ENCODE results near the gene BCR. TPM values are rescaled to one million over a fixed set of nuclear protein-coding genes. Genes with fewer than 3 reads are reported as not detected.
A peak's percentile ranks its signal among the peaks of the same experiment; 100 is the strongest.

BCR gene
- total RNA-seq, 2 experiments from 2014 or later: 60.7 to 63.2 TPM

DNA sequence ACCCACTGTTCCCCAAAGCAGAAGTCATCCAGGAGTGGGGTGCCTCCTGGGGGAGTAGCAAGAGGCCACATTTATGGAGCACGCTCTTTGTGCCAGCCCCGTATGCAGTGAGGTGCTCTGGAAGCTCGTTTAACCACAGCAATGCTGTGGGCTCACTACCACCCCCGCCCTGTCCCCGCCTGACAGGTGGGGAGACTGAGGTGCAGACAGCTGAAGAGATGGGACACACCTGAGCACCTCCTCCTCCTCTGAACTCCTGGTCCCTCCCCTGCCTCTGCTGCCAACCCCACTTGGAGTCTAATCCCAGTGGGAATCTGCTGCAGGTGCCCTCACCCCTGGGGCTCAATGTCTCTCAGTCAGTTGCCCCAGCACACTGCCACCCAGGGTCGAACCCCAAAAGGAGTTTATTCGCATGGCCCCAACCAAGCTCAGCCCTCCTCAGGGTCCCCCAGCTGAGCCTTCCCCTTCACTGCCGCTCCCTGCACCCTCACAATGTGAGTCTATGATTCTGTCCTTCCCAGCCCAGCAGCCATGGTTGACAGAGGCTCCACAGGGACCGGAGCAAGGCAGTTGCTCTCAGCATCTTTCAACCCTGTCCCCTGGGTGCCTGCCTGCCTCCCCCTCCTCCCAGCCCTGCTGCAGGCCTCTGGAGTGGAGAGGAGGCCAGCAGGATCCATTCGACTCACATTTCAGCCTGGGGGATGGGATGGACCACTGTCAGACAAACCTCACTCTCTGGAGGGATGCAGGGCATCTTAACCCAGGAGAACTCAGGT is 13.3 kb upstream of the BCR start:
- ChIA-PET POLR2A (no interaction called here), CTCF (interaction anchor here (1.6 kb wide), 1 partner anchor 123 kb away, joined by 4 read pairs; no protein-coding TSS in a partner anchor)

DNA sequence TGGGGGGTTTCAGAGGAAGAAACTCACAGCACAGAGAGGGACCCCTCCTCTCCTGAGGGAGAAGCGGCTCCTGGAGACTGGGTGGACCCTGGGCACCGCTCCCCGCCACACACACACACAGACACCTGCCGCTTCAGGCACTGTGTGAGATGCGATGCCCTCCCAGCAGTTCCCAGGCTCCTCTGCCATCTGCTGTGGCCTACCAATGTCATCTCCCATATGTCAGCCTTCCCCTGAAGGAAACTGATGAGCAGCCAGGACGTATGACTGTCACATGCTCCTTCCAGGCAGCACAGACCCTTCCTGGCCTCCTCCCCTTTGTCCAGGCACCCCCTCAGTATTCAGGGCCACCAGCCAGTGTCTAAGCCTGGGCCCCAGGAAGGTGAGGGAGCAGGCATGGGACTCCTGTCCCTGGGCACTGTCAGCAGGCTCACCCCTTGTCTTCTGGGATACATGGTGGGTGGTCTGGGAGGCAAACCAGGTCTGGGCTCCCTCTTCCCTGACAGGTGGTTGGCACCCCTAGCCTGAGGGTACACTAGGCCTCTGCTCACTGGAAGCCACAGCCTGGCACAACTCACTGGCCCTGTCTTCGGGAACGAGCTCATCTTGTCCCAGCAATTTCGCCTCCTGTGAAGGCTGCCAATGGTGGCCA is 11.8 kb upstream of the BCR start:
- DNase-seq: no peak
- H3K4me3 Mint-ChIP-seq: no peak overlapping the region
- H3K9me3 Mint-ChIP-seq: no peaks in the 10 kb centered on the region
- H3K27ac Mint-ChIP-seq: no peak overlapping the region
- ChIA-PET CTCF (interaction anchor here (1.6 to 1.9 kb wide), 2 partner anchors 114 to 122 kb away, joined by 4 read pairs; no protein-coding TSS in a partner anchor), POLR2A (no interaction called here)
- H3K36me3 Mint-ChIP-seq (ENCODE audit: low read depth): no peaks in the 10 kb centered on the region
- no peaks in the 10 kb centered on the region for H3K27me3 Mint-ChIP-seq
- H3K4me1 Mint-ChIP-seq: no peaks in the 10 kb centered on the region

More for the DNA sequence above, 13.3 kb upstream of the BCR start:
- DNase-seq: no peak
- Mint-ChIP-seq H3K27ac (no peak overlapping the region), H3K4me3 (no peak overlapping the region), H3K4me1 (no peaks in the 10 kb centered on the region), H3K9me3 (no peaks in the 10 kb centered on the region), H3K36me3 (ENCODE audit: low read depth) (no peaks in the 10 kb centered on the region), H3K27me3 (no peaks in the 10 kb centered on the region)

DNA sequence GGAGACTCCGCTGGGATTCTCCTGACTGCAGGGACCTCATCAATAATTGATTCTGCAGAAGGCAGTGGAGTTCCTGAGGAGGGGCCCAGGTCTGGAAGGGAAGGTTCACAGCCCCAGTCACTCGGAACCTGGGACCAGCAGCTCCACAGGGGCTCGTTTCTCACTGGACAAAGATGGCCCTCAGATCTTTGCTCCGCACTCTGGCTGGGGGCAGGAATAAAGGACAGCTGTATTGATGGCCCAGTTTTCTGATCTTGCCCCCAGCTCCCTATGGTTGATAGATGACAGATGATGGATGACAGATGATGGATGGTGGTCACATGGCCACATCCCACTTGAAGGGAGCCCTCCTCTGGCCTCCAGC is 11.3 kb upstream of the BCR start:
- Mint-ChIP-seq H3K9me3 (no peaks in the 10 kb centered on the region), H3K36me3 (ENCODE audit: low read depth) (no peaks in the 10 kb centered on the region), H3K4me3 (no peak overlapping the region), H3K4me1 (peaks cover 2% of the 10 kb centered on the region), H3K27ac (no peak overlapping the region), H3K27me3 (no peaks in the 10 kb centered on the region)
- POLR2A ChIA-PET: no interaction called here
- CTCF ChIA-PET: interaction anchor here (1.9 kb wide), 1 partner anchor 113 kb away, joined by 4 read pairs; no protein-coding TSS in a partner anchor
- DNase-seq: no peak

DNA sequence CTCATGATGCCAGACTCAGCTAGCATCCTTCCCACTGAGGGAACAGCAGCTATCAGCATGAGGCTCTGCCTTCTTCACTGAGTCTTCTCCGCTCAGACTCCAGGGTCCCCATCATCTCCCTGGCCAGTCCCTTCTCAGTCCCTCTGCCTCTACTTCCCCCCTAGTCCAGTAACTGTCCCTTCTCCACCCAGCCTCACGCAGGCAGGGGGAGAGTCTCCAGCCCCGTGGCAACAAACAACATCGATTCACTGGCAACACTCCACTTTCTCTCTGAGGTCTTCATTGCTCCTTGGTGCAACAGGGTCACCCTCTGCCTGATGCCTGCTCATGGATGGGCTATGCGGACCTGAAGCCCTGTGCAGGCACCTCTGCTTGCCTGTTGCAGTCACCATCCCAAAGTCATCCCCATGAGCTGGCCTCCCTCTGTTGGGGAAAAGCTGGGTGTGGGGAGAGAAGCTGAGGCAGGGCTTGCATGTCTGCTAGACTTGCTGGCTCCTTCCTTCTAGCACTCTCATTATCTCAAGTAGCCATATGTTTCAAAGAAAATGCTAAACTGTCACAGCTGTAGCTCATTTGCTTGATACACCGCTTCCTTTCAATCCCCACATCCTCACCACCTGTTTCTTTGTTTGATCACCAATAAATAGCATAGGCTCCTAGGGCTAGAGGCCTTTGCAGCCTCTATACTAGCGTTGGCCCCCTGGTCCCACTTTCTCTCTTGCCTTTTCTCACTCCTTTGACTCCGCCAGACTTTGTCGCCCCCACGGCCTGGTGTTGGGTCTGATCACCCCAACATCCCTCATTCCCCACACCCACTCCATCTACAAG is 4.3 kb upstream of the BCR start:
- CTCF ChIA-PET: interaction anchor here (0.6 to 14.0 kb wide), 8 partner anchors 11 to 210 kb away, joined by 3 to 272 read pairs (median 4); no protein-coding TSS in a partner anchor
- Mint-ChIP-seq H3K36me3 (ENCODE audit: low read depth) (peaks cover 4% of the 10 kb centered on the region), H3K27me3 (peaks cover 2% of the 10 kb centered on the region), H3K4me1 (peaks cover 43% of the 10 kb centered on the region), H3K4me3 (no peak overlapping the region), H3K9me3 (peaks cover 3% of the 10 kb centered on the region), H3K27ac (peak overlapping the region; percentile 80)
- DNase-seq: peak; percentile 24
- POLR2A ChIA-PET: interaction anchor here (1.4 kb wide), 1 partner anchor 106 kb away, joined by 7 read pairs; no protein-coding TSS in a partner anchor

DNA sequence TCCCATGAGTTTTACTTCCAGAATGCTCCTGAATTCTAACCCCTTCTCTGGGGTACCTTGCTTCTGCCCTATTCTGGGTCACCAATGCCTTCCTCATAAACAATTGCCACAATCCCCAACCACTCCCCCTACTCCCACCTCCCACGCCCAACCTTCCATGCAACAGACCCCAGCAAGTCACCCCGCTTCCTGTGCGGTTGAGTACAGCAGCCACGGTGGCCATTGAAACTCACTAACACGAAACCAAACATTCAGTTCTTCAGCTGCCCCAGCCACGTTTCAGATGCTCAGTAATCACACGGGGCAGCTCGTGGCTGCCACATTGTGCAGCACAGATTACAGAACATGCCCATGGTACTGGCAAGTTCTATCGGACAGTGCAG is 3.7 kb upstream of the BCR start:
- peaks cover 4% of the 10 kb centered on the region for H3K36me3 Mint-ChIP-seq (ENCODE audit: low read depth)
- peak overlapping the region; percentile 80 for H3K27ac Mint-ChIP-seq
- ChIA-PET POLR2A (interaction anchor here (1.4 kb wide), 1 partner anchor 105 kb away, joined by 7 read pairs; no protein-coding TSS in a partner anchor), CTCF (interaction anchor here (0.6 to 14.0 kb wide), 10 partner anchors 11 to 209 kb away, joined by 3 to 272 read pairs (median 4); no protein-coding TSS in a partner anchor)
- H3K4me3 Mint-ChIP-seq: no peak overlapping the region
- peaks cover 43% of the 10 kb centered on the region for H3K4me1 Mint-ChIP-seq
- peaks cover 2% of the 10 kb centered on the region for H3K27me3 Mint-ChIP-seq
- H3K9me3 Mint-ChIP-seq: peaks cover 3% of the 10 kb centered on the region
- peak; percentile 27 for DNase-seq

DNA sequence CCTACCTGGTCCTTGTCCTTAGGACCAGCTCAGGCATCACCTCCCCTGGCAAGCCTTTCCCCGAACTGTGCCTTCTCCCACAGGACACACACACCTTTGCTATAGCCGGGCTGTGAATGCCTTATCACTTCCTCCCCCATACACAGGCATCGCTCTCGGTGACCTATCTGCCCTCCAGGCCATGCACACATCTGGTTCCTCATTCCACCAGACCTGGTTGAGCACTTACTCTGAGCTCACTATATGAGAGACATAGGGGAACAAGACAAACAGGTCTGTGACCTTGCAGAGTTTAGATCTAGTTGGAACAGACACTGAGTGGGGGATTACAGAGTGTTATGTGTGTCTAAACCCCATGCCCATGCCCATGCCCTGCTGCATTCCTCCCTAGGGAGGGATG is 3.1 kb upstream of the BCR start:
- no peak for DNase-seq
- Mint-ChIP-seq H3K27ac (peak overlapping the region; percentile 80), H3K4me1 (peaks cover 48% of the 10 kb centered on the region), H3K9me3 (peaks cover 3% of the 10 kb centered on the region), H3K4me3 (no peak overlapping the region), H3K36me3 (ENCODE audit: low read depth) (peaks cover 9% of the 10 kb centered on the region), H3K27me3 (peaks cover 2% of the 10 kb centered on the region)
- POLR2A ChIA-PET: interaction anchor here (1.4 kb wide), 1 partner anchor 105 kb away, joined by 7 read pairs; no protein-coding TSS in a partner anchor
- CTCF ChIA-PET: interaction anchor here (0.7 to 14.0 kb wide), 11 partner anchors 13 to 209 kb away, joined by 3 to 272 read pairs (median 4); no protein-coding TSS in a partner anchor

DNA sequence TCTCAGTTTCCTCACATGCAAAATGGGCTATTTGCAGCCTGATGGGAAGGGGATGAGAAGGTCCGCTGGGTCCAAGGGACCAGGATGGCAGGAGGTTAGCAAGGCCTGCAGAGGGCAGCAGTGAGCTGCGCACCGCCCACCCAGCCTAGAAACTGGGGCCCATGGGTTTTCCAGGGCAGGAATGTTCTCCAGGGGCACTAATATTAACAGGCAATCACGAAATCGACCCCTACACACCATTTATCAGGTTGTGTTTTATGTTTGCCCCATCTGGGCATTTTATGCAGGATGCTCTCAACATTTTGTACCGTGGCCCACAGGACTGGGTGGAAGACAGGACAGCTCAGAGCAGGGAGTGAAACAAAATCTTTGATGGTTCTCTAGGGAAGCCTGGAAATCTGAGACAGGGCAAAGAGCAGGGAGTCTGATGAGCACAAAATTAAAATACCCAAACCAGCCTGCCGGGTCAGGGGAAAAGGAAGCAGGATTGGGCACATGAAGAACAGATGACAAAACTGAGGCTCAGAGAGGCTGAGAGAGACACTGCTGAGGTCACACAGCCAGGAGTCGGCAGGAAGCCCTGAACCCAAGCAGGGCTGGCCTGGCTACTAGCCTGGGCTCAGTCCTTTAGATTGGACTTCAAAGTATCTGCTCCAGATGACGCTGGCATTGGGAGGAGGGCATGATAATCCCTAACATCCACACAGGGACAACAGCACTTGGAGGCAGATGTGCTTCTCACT is 1.6 kb upstream of the BCR start:
- Mint-ChIP-seq H3K27me3 (peaks cover 2% of the 10 kb centered on the region), H3K36me3 (ENCODE audit: low read depth) (peaks cover 22% of the 10 kb centered on the region), H3K27ac (peak overlapping the region; percentile 18), H3K4me3 (no peak overlapping the region), H3K9me3 (peaks cover 3% of the 10 kb centered on the region), H3K4me1 (peaks cover 63% of the 10 kb centered on the region)
- ChIA-PET CTCF (interaction anchor here (0.7 to 14.0 kb wide), 9 partner anchors 50 to 286 kb away, joined by 3 to 272 read pairs (median 5); no protein-coding TSS in a partner anchor), POLR2A (interaction anchor here (2.1 kb wide), 1 partner anchor 103 kb away, joined by 6 read pairs; no protein-coding TSS in a partner anchor)
- peak; percentile 64 for DNase-seq

DNA sequence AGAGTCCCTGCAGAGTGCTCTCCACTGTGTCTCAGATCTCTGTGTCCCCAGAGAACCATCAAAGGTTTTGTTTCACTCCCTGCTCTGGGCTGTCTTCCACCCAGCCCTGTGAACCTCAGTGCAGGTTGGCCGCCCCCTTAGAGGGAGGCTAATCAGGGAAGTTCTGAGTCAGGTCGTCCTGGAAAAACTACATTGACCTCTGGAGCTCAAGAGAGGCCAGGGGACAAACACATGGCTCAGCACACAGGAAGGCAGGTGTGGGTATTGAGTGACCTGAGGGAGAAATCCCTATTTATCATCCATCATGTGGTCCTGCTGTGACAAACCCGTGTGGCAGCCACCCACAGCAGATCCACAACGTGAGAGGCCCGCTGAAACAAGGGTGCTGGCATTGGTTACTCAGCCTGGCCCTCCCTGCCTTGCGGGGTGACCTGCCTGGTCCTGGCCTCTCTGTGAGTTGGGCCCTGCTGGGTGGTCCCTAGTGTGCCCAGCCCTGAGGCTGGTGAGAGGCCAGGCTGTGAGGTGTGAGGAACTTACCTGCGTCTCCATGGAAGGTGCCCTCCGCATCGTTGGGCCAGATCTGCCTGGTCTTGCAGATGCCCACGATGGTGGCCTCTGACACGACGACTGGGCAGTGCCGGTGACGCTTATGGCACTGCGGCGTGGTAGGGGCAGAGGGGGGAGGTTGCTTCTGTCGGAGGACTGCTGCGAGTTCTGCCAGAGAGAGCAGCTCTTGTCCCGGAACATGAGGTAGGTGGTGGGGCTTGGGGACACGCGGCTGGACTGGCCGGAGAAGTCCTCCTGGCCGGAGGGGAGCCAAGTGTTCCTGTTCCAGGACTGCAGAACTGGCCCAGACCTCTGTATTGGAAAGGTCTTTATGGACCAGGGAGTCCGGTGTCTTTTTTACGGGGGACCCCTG is 669 bp upstream of the BCR start:
- Mint-ChIP-seq H3K9me3 (peaks cover 3% of the 10 kb centered on the region), H3K27me3 (peaks cover 2% of the 10 kb centered on the region), H3K4me1 (peaks cover 70% of the 10 kb centered on the region), H3K27ac (peak overlapping the region; percentile 52), H3K36me3 (ENCODE audit: low read depth) (peaks cover 26% of the 10 kb centered on the region), H3K4me3 (peak overlapping the region; percentile 72)
- ChIA-PET CTCF (interaction anchor here (1.5 to 14.0 kb wide), 3 partner anchors 86 to 206 kb away, joined by 5 to 272 read pairs (median 7); no protein-coding TSS in a partner anchor), POLR2A (interaction anchor here (1.0 to 2.2 kb wide), 7 partner anchors 35 to 102 kb away, joined by 3 to 9 read pairs (median 6); partner anchors contain the start of gene RAB36)
- DNase-seq: no peak

DNA sequence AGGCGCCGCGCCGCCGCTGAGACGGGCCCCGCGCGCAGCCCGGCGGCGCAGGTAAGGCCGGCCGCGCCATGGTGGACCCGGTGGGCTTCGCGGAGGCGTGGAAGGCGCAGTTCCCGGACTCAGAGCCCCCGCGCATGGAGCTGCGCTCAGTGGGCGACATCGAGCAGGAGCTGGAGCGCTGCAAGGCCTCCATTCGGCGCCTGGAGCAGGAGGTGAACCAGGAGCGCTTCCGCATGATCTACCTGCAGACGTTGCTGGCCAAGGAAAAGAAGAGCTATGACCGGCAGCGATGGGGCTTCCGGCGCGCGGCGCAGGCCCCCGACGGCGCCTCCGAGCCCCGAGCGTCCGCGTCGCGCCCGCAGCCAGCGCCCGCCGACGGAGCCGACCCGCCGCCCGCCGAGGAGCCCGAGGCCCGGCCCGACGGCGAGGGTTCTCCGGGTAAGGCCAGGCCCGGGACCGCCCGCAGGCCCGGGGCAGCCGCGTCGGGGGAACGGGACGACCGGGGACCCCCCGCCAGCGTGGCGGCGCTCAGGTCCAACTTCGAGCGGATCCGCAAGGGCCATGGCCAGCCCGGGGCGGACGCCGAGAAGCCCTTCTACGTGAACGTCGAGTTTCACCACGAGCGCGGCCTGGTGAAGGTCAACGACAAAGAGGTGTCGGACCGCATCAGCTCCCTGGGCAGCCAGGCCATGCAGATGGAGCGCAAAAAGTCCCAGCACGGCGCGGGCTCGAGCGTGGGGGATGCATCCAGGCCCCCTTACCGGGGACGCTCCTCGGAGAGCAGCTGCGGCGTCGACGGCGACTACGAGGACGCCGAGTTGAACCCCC is 798 bp downstream of the BCR start:
- Mint-ChIP-seq H3K27me3 (peaks cover 2% of the 10 kb centered on the region), H3K9me3 (peaks cover 3% of the 10 kb centered on the region), H3K27ac (peak overlapping the region; percentile 73), H3K4me1 (peaks cover 73% of the 10 kb centered on the region), H3K36me3 (ENCODE audit: low read depth) (peaks cover 32% of the 10 kb centered on the region), H3K4me3 (peak overlapping the region; percentile 83)
- DNase-seq: peak; percentile 40
- ChIA-PET POLR2A (interaction anchor here (0.5 to 4.0 kb wide), 14 partner anchors 9 to 679 kb away, joined by 3 to 25 read pairs (median 5); partner anchors contain the start of gene RAB36), CTCF (interaction anchor here (0.5 to 14.0 kb wide), 4 partner anchors 37 to 106 kb away, joined by 3 to 272 read pairs (median 4); no protein-coding TSS in a partner anchor)

DNA sequence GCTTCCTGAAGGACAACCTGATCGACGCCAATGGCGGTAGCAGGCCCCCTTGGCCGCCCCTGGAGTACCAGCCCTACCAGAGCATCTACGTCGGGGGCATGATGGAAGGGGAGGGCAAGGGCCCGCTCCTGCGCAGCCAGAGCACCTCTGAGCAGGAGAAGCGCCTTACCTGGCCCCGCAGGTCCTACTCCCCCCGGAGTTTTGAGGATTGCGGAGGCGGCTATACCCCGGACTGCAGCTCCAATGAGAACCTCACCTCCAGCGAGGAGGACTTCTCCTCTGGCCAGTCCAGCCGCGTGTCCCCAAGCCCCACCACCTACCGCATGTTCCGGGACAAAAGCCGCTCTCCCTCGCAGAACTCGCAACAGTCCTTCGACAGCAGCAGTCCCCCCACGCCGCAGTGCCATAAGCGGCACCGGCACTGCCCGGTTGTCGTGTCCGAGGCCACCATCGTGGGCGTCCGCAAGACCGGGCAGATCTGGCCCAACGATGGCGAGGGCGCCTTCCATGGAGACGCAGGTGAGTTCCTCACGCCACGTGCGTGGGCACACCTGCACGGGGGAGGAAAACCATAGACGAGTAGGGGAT is 1.5 kb downstream of the BCR start:
- H3K9me3 Mint-ChIP-seq: no peaks in the 10 kb centered on the region
- H3K4me1 Mint-ChIP-seq: peaks cover 72% of the 10 kb centered on the region
- peaks cover 34% of the 10 kb centered on the region for H3K36me3 Mint-ChIP-seq (ENCODE audit: low read depth)
- ChIA-PET POLR2A (interaction anchor here (1.3 to 4.0 kb wide), 4 partner anchors 61 to 97 kb away, joined by 3 to 25 read pairs (median 6); no protein-coding TSS in a partner anchor), CTCF (interaction anchor here (0.5 to 14.0 kb wide), 3 partner anchors 38 to 105 kb away, joined by 3 to 272 read pairs (median 4); no protein-coding TSS in a partner anchor)
- H3K4me3 Mint-ChIP-seq: peak overlapping the region; percentile 83
- peaks cover 2% of the 10 kb centered on the region for H3K27me3 Mint-ChIP-seq
- H3K27ac Mint-ChIP-seq: peak overlapping the region; percentile 73
- DNase-seq: no peak
